Panc1 (cell line): ENCODE data around the gene RADIL.

Experiments
- CTCF ChIP-seq: fragments of 450-650 bp; IDR thresholded peaks from 2 replicates; pipeline ENCODE4 v1.5.1; 2017; ENCODE audit warnings: mild to moderate bottlenecking
- POLR2AphosphoS5 ChIP-seq: IDR thresholded peaks from 2 replicates; pipeline ENCODE4 v1.6.1; 2012; ENCODE audit warnings: mild to moderate bottlenecking, low read depth, low read length, moderate library complexity
- REST ChIP-seq, 2 experiments: IDR thresholded peaks; 2 replicates each; pipeline ENCODE4 v1.6.1; 2011 to 2012; ENCODE audit warnings: low read depth in 2 of 2, control low read depth in 1 of 2, low read length in 1 of 2, mild to moderate bottlenecking in 1 of 2, moderate library complexity in 1 of 2; ENCODE audit not compliant: insufficient read depth in 1 of 2
- SIN3A ChIP-seq: IDR thresholded peaks from 2 replicates; pipeline ENCODE4 v1.6.1; 2012; ENCODE audit warnings: low read depth, mild to moderate bottlenecking, low read length, moderate library complexity, borderline replicate concordance; ENCODE audit not compliant: insufficient read depth

GRCh38 chr7:4834601-4835397, 48.7 kb downstream of the RADIL start:
- TF ChIP-seq CTCF (no peak), SIN3A (no peak), POLR2AphosphoS5 (no peak), REST (IDR thresholded peaks at IDR 0.05; ENCODE audit: insufficient read depth in 1 of 2, low read depth in 2 of 2, low read length in 1 of 2) (no peak)
